Measurements from ENCODE around the gene SPCS3.

SPCS3 gene

GRCh38 chr4:176350671-176351070 is 30.9 kb downstream of the SPCS3 start:
- no peak for TF ChIP-seq CTCF (IDR thresholded peaks at IDR 0.05; ENCODE audit: extremely low read depth, missing control alignments)

DNA sequence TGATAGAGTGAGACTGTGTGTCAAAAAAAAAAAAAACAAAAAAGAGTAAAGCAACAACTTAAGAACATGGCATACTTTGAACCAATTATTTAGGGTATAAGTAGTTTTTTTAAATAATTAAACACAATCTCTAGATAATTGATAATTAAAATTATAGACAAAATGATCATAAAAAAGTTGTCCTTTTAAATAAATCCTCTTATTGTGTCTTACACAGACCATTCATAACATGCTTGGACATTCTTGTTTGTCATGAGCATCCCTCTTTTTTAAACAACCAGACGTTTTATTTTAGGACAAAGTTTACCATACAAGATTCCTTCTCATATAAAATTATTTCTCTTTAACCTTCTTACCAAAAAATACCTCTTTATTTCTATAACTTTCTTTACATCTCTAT is 35.1 kb downstream of the SPCS3 start:
- TF ChIP-seq CTCF (IDR thresholded peaks at IDR 0.05; ENCODE audit: extremely low read depth, missing control alignments), result no peak
- no peak for DNase-seq (ENCODE audit: low spot score)

More at GRCh38 chr4:176350671-176351070, 30.9 kb downstream of the SPCS3 start:
- no peak for DNase-seq (ENCODE audit: low spot score)

GRCh38 chr4:176357359-176358082 is 37.8 kb downstream of the SPCS3 start:
- no peak for TF ChIP-seq CTCF (IDR thresholded peaks at IDR 0.05; ENCODE audit: extremely low read depth, missing control alignments)
- peak; percentile 45 for DNase-seq (ENCODE audit: low spot score)

- no peak for TF ChIP-seq CTCF (IDR thresholded peaks at IDR 0.05; ENCODE audit: extremely low read depth, missing control alignments)
- DNase-seq (ENCODE audit: low spot score), result no peak
Observed at GRCh38 chr4:176358083-176358469, 38.3 kb downstream of the SPCS3 start.

GRCh38 chr4:176359590-176359989 is 39.8 kb downstream of the SPCS3 start:
- DNase-seq (ENCODE audit: low spot score), result no peak
- no peak for TF ChIP-seq CTCF (IDR thresholded peaks at IDR 0.05; ENCODE audit: extremely low read depth, missing control alignments)

DNA sequence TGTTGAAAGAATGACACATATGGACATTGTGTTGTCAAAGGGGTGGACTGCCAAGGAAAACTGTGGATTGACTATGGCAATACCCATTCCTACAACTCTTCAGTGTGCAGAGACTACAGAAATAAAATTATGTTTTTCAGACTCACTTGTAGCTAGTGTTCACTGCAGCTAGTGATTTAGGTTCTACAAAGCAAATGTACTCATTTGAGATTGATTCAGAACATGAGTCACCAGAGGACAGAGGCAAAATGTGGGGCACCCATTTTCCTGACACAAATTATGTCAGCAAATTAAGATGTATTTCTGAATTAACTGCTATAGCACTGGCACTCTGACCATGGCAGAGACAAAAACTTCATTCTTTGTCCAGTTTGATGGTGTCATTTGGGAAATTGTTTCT is 40.7 kb downstream of the SPCS3 start:
- DNase-seq (ENCODE audit: low spot score), result no peak
- no peak for TF ChIP-seq CTCF (IDR thresholded peaks at IDR 0.05; ENCODE audit: extremely low read depth, missing control alignments)

DNA sequence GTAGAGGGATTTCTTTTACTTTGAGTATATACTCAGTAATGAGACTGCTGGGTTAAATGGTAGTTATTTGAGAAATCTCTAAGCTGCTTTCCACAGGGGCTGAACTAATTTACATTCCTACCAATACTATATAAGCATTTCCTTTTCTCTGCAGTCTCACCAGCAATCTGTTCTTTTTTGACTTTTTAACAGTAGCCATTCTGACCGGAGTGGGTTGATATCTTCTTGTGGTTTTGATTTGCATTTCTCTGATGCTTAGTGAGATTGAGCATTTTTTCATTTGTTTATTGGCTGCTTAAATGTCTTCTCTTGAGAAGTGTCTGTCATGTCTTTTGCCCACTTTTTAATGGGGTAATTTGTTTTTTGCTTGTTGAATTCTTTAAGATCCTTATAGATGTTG is 43.3 kb downstream of the SPCS3 start:
- no peak for TF ChIP-seq CTCF (IDR thresholded peaks at IDR 0.05; ENCODE audit: extremely low read depth, missing control alignments)
- DNase-seq (ENCODE audit: low spot score), result no peak
